Measurements from ENCODE around the gene UBE2K. TPM values are rescaled to one million over a fixed set of nuclear protein-coding genes. Genes with fewer than 3 reads are reported as not detected.

The UBE2K gene, protein sequence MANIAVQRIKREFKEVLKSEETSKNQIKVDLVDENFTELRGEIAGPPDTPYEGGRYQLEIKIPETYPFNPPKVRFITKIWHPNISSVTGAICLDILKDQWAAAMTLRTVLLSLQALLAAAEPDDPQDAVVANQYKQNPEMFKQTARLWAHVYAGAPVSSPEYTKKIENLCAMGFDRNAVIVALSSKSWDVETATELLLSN
- 11.7 and 25.5 TPM in 2 replicates for total RNA-seq

DNA sequence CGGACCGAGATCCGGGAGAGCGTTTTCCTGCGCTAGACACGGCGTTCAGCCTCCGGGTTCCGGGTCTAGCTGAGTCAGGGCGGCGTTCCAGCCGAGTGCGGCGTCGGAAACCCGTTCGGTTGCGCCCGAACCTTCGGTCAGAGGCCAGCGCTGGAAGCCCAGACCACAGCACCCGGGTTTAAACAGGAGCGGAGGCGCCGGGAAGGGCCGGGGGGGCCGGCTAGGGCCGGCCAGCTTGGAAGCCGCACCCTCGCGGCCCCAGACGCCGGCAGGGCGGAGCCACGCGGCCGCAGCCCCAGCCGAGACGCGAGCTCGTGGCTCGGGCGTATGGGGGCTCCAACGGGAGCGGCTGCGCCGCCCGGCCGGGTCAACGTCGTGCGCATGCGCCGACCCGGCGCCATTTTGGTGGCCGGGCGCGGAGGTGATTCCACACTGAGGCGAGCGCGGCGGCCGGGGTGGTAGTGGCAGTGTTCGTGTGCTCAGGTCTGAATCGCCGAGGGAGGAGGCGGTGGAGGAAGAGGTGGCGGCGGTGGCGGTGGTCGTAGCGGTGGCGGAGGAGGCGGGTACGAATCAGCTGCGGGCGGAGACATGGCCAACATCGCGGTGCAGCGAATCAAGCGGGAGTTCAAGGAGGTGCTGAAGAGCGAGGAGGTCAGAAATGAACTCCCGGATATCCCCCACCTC is at the start of gene UBE2K:
TSS of gene UBE2K (plus strand) at position 397 of the 684 bp plus-strand sequence. CDS start at position 589, 192 bp downstream.

Other genes starting within 250 kb of the UBE2K start
- 734 and 2,864 TPM in 2 replicates for gene RPL9, start 239.2 kb upstream of the UBE2K start, total RNA-seq
- 3.9 and 5.1 TPM in 2 replicates for gene LIAS, start 239.1 kb upstream of the UBE2K start, total RNA-seq
- gene UGDH, start 170.7 kb upstream of the UBE2K start, total RNA-seq = 36.8 and 46.3 TPM in 2 replicates
- gene SMIM14, start 59.3 kb upstream of the UBE2K start, total RNA-seq = 9.9 and 22.2 TPM in 2 replicates